Ovary (tissue), 3 donors: ENCODE data around the gene LZTFL1.

Experiments used
- CTCF ChIP-seq, 3 donors: fragments of 450-650 bp in 2 of 3; fragments of 200-600 bp in 1 of 3; IDR thresholded peaks; one replicate each; pipeline versions ENCODE4 v1.5.1 to v1.8.0; 2016 to 2022; ENCODE audit warnings: antibody characterized with exemption in 3 of 3, mild to moderate bottlenecking in 1 of 3
- EP300 ChIP-seq: sonication (generic); formaldehyde crosslinking; IDR thresholded peaks from one replicate; pipeline ENCODE4 v1.6.1; 2017; ENCODE audit warnings: antibody characterized with exemption
- POLR2A ChIP-seq: fragments of 450-650 bp; IDR thresholded peaks from one replicate; pipeline ENCODE4 v1.6.1; 2017; ENCODE audit warnings: antibody characterized with exemption, mild to moderate bottlenecking, moderate library complexity
- donor health status: DM: no; HTN: no; CAD: no.

- TF ChIP-seq POLR2A = no peak
- TF ChIP-seq CTCF (IDR thresholded peaks at IDR 0.05) = no peak
- TF ChIP-seq EP300 = no peak
Measured at GRCh38 chr3:45794660-45795059, 47.3 kb downstream of the LZTFL1 start.
